T-cell (primary cell): Measurements from ENCODE around the gene PPP1R10. TPM values are rescaled to one million over a fixed set of nuclear protein-coding genes. Genes with fewer than 3 reads are reported as not detected.

ENCODE experiments used
- ATAC-seq, 4 experiments: fragments of 200-7000 bp in 3 of 4; fragments of 150-1000 bp in 1 of 4; cut with Tn5 transposase; replicated peaks in 1 of 4; 1 replicate in 3 of 4; 2 replicates in 1 of 4; pipeline ENCODE4 v1.10.0; 2021; ENCODE audit warnings: moderate library complexity in 3 of 4, mild to moderate bottlenecking in 2 of 4, moderate number of reproducible peaks in 1 of 4
- CTCF ChIA-PET, 2 donors: fragments of 300-600 bp; sonication (Branson Sonifier 250); formaldehyde crosslinking; loops; one replicate each; lab custom pipeline; 2022; ENCODE audit warnings: antibody characterized with exemption in 2 of 2; lab: Charles Lee
- POLR2A ChIA-PET, 2 donors: fragments of 300-600 bp; sonication (Branson Sonifier 250); formaldehyde crosslinking; loops; one replicate each; lab custom pipeline; 2022; ENCODE audit warnings: antibody characterized with exemption in 2 of 2; lab: Charles Lee
- DNase-seq, 35 experiments: peaks; one replicate each; pipeline versions ENCODE4 v3.0.0 to v3.0.0-alpha.2; 2013 to 2023
- H3K27ac ChIP-seq: one replicate; pipeline ENCODE4 v1.5.1; 2013; ENCODE audit warnings: low read length
- H3K27me3 ChIP-seq, 2 experiments: replicated peaks in 1 of 2; 1 replicate in 1 of 2; 2 replicates in 1 of 2; pipeline versions ENCODE4 v1.6.1 to v1.7.0; 2013; ENCODE audit warnings: low read length in 1 of 2, mixed read lengths in 1 of 2; ENCODE audit not compliant: control insufficient read depth in 2 of 2, insufficient read depth in 2 of 2; ENCODE audit errors: extremely low read depth in 1 of 2
- H3K36me3 ChIP-seq, 2 donors: 1 replicate in 1 of 2; 2 replicates in 1 of 2; pipeline versions ENCODE4 v1.6.1 to v1.7.0; 2013; ENCODE audit warnings: low read length in 1 of 2; ENCODE audit not compliant: control insufficient read depth in 2 of 2, insufficient read depth in 1 of 2; ENCODE audit errors: extremely low read depth in 1 of 2
- H3K4me1 ChIP-seq, 2 experiments: 1 replicate in 1 of 2; 2 replicates in 1 of 2; pipeline versions ENCODE4 v1.6.1 to v1.7.0; 2013; ENCODE audit warnings: low read length in 2 of 2, mixed read lengths in 1 of 2; ENCODE audit not compliant: insufficient read depth in 2 of 2, control insufficient read depth in 1 of 2; ENCODE audit errors: extremely low read depth in 1 of 2
- H3K4me3 ChIP-seq, 2 donors: 1 replicate in 1 of 2; 2 replicates in 1 of 2; pipeline versions ENCODE4 v1.5.1 to v1.7.0; 2013; ENCODE audit warnings: mild to moderate bottlenecking in 2 of 2, low read length in 1 of 2, moderate library complexity in 1 of 2; ENCODE audit not compliant: control insufficient read depth in 1 of 2; ENCODE audit errors: extremely low read depth in 1 of 2
- H3K9me3 ChIP-seq: 2 replicates; pipeline ENCODE4 v1.7.0; 2013
- H3K27ac Mint-ChIP-seq, 2 donors: one replicate each; pipeline ENCODE4 v1.8.0; 2020 to 2021; ENCODE audit warnings: mild to moderate bottlenecking in 2 of 2, mixed read lengths in 2 of 2
- H3K27me3 Mint-ChIP-seq, 2 donors: one replicate each; pipeline ENCODE4 v1.8.0; 2021 to 2022; ENCODE audit warnings: mixed read lengths in 2 of 2
- H3K36me3 Mint-ChIP-seq: one replicate; pipeline ENCODE4 v1.8.0; 2021; ENCODE audit warnings: mixed read lengths
- H3K4me1 Mint-ChIP-seq, 3 donors: one replicate each; pipeline ENCODE4 v1.8.0; 2020 to 2022; ENCODE audit warnings: mixed read lengths in 3 of 3, mild to moderate bottlenecking in 1 of 3
- H3K4me3 Mint-ChIP-seq, 3 donors: one replicate each; pipeline ENCODE4 v1.8.0; 2020 to 2022; ENCODE audit warnings: mild to moderate bottlenecking in 3 of 3, mixed read lengths in 3 of 3, moderate library complexity in 3 of 3
- H3K9me3 Mint-ChIP-seq, 3 donors: one replicate each; pipeline ENCODE4 v1.8.0; 2020 to 2022; ENCODE audit warnings: mixed read lengths in 3 of 3
- WGBS: methylation state at CpG from one replicate; pipeline ENCODE4 v1.1.5; 2013; ENCODE audit warnings: missing lambda C conversion rate; ENCODE audit not compliant: insufficient coverage; 5-methylcytosine and 5-hydroxymethylcytosine counted together
- total RNA-seq, 35 experiments: library from RNA in 6 of 35; stranded (reverse) in 6 of 35; fragments of 120-200 nt in 1 of 35; gene quantifications; one replicate each; pipeline versions ENCODE4 v1.2.1 to v1.2.4 and lab custom pipeline; 2013 to 2026

Gene PPP1R10
- total RNA-seq, 5 donors from 2014 or later (not counting 1 experiment from before 2014, with no cell fraction given): 104 to 170 (median 163) TPM

- WGBS: 85% methylated on average over 5 of the region's 8 CpGs
- peak overlapping the region in 1 of 2 donors; percentile 41 for H3K27ac Mint-ChIP-seq
- no peak overlapping the region for H3K27ac ChIP-seq
- no peaks in the 10 kb centered on the region for H3K9me3 ChIP-seq
- H3K36me3 Mint-ChIP-seq: peaks cover 49% of the 10 kb centered on the region
- no peaks in the 10 kb centered on the region for H3K27me3 Mint-ChIP-seq
- peaks cover 11 to 70% of the 10 kb centered on the region in 2 donors for H3K36me3 ChIP-seq
- ChIA-PET CTCF (interaction anchor here in 1 of 2 donors (0.6 kb wide), 1 partner anchor 46 kb away, joined by 3 read pairs; no protein-coding TSS in a partner anchor), POLR2A (interaction anchor here in 1 of 2 donors (1.0 to 1.1 kb wide), 2 partner anchors 24 to 46 kb away, joined by 4 to 11 read pairs; no protein-coding TSS in a partner anchor)
- H3K4me1 Mint-ChIP-seq: peaks cover 3 to 8% (median 8%) of the 10 kb centered on the region in 3 donors
- ATAC-seq (no peak), DNase-seq (no peak)
- H3K27me3 ChIP-seq: no peaks in the 10 kb centered on the region
- no peaks in the 10 kb centered on the region for H3K9me3 Mint-ChIP-seq
- H3K4me3 Mint-ChIP-seq: no peak overlapping the region
- H3K4me1 ChIP-seq: no peaks in the 10 kb centered on the region
- no peak overlapping the region for H3K4me3 ChIP-seq
Measured at GRCh38 chr6:30590509-30590908, 26.5 kb downstream of the PPP1R10 start.

- no peaks in the 10 kb centered on the region for H3K4me1 ChIP-seq
- WGBS: 91% methylated on average over 7 of the region's 15 CpGs
- ChIA-PET CTCF (no interaction called here), POLR2A (interaction anchor here in 1 of 2 donors (1.1 kb wide), 1 partner anchor 25 kb away, joined by 11 read pairs; no protein-coding TSS in a partner anchor)
- H3K9me3 ChIP-seq: no peaks in the 10 kb centered on the region
- no peak overlapping the region for H3K4me3 Mint-ChIP-seq
- no peaks in the 10 kb centered on the region for H3K27me3 Mint-ChIP-seq
- H3K27me3 ChIP-seq: no peaks in the 10 kb centered on the region
- no peak overlapping the region for H3K27ac ChIP-seq
- peaks cover 55% of the 10 kb centered on the region for H3K36me3 Mint-ChIP-seq
- H3K36me3 ChIP-seq: peaks cover 12 to 75% of the 10 kb centered on the region in 2 donors
- H3K9me3 Mint-ChIP-seq: no peaks in the 10 kb centered on the region
- ATAC-seq (no peak), DNase-seq (no peak)
- peak overlapping the region in 1 of 2 donors; percentile 41 for H3K27ac Mint-ChIP-seq
- H3K4me3 ChIP-seq: no peak overlapping the region
- peaks cover 3 to 8% (median 8%) of the 10 kb centered on the region in 3 donors for H3K4me1 Mint-ChIP-seq
Measured at GRCh38 chr6:30589754-30590358, 27.2 kb downstream of the PPP1R10 start.

GRCh38 chr6:30583921-30584320 is 33.1 kb downstream of the PPP1R10 start:
- Mint-ChIP-seq H3K27ac (peak overlapping the region in 1 of 2 donors; percentile 22), H3K9me3 (no peaks in the 10 kb centered on the region), H3K4me1 (no peaks in the 10 kb centered on the region), H3K36me3 (peaks cover 61% of the 10 kb centered on the region), H3K4me3 (no peak overlapping the region), H3K27me3 (no peaks in the 10 kb centered on the region)
- Histone ChIP-seq H3K9me3 (no peaks in the 10 kb centered on the region), H3K27ac (no peak overlapping the region), H3K4me1 (no peaks in the 10 kb centered on the region), H3K36me3 (peaks cover 35 to 89% of the 10 kb centered on the region in 2 donors), H3K4me3 (no peak overlapping the region), H3K27me3 (no peaks in the 10 kb centered on the region)
- DNase-seq: no peak
- CTCF ChIA-PET: interaction anchor here in 1 of 2 donors (0.6 kb wide), 1 partner anchor 12 kb away, joined by 3 read pairs; no protein-coding TSS in a partner anchor
- POLR2A ChIA-PET: no interaction called here
- no peak for ATAC-seq
- 100% methylated on average over 5 of the region's 5 CpGs for WGBS

- ChIA-PET POLR2A (interaction anchor here (1.5 kb wide), 2 partner anchors 9 to 37 kb away, joined by 3 to 17 read pairs; no protein-coding TSS in a partner anchor), CTCF (interaction anchor here in 1 of 2 donors (0.6 kb wide), 1 partner anchor 13 kb away, joined by 3 read pairs; no protein-coding TSS in a partner anchor)
- Mint-ChIP-seq H3K4me3 (no peak overlapping the region), H3K27ac (no peak overlapping the region), H3K9me3 (no peaks in the 10 kb centered on the region), H3K27me3 (no peaks in the 10 kb centered on the region), H3K36me3 (peaks cover 51% of the 10 kb centered on the region), H3K4me1 (peaks cover 28 to 40% (median 31%) of the 10 kb centered on the region in 3 donors)
- 94% methylated on average over 4 of the region's 8 CpGs for WGBS
- DNase-seq: no peak
- Histone ChIP-seq H3K27ac (no peak overlapping the region), H3K27me3 (no peaks in the 10 kb centered on the region), H3K4me3 (no peak overlapping the region), H3K4me1 (peaks cover 11 to 12% of the 10 kb centered on the region in 2 experiments), H3K36me3 (peaks cover 27 to 71% of the 10 kb centered on the region in 2 donors), H3K9me3 (no peaks in the 10 kb centered on the region)
- no peak for ATAC-seq
Measured at GRCh38 chr6:30578051-30578450, 39.0 kb downstream of the PPP1R10 start.

DNA sequence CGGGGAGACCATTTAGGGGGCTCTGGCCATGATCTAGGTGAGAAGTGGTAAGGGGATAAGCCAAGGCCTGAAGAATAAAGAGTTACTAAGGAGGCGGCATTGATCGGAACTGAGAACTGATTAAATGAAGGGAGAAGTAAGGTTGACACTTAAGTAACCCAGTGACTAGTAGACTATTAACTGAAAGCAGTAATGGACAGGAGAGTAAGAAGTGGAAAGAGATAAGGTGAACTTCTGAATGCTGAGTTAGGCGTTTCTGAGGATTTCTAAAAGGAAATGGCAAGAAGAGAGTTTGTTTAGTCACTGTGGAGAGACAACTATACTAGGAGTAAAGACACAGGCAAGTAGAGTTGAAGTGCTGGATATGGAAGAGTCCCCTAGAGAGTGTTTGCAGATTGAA is 43.9 kb downstream of the PPP1R10 start:
- Mint-ChIP-seq H3K27me3 (no peaks in the 10 kb centered on the region), H3K36me3 (peaks cover 17% of the 10 kb centered on the region), H3K4me3 (peak overlapping the region; percentile 97 to 100 (median 98)), H3K4me1 (peaks cover 65 to 79% (median 70%) of the 10 kb centered on the region in 3 donors), H3K27ac (peak overlapping the region; percentile 1 to 41), H3K9me3 (no peaks in the 10 kb centered on the region)
- peaks cover 27 to 40% of the 10 kb centered on the region in 2 experiments for H3K4me1 ChIP-seq
- H3K27me3 ChIP-seq: no peaks in the 10 kb centered on the region
- H3K36me3 ChIP-seq: peaks cover 12 to 26% of the 10 kb centered on the region in 2 donors
- ATAC-seq (no peak), DNase-seq (no peak)
- POLR2A ChIA-PET: interaction anchor here in 1 of 2 donors (1.1 kb wide), 1 partner anchor 42 kb away, joined by 5 read pairs; no protein-coding TSS in a partner anchor
- CTCF ChIA-PET: interaction anchor here in 1 of 2 donors (1.2 kb wide), 1 partner anchor 32 kb away, joined by 5 read pairs; no protein-coding TSS in a partner anchor
- no peak overlapping the region for H3K27ac ChIP-seq
- no peaks in the 10 kb centered on the region for H3K9me3 ChIP-seq
- WGBS: 50% methylated on average over 4 of the region's 4 CpGs
- no peak overlapping the region for H3K4me3 ChIP-seq

DNA sequence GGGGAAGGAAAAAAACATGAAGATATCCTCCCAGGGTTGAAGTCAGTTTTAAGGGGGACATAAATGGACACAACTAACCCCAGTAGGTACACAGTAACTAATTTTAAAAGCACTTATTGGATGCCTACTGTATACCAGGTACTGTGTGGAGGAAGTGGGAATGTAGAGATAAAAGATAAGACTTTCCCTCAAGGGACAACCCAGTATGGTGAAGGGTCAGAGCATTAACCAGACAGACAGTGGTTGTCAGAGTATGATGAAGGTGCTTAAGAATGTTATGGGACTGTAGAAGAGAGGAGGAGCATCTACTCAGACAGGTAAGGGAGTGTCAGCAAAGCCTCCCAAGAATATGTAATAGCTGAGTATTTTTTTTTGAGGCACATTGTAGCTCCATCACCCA is 44.9 kb downstream of the PPP1R10 start:
- ATAC-seq: no peak
- Mint-ChIP-seq H3K27ac (peak overlapping the region; percentile 98 to 99), H3K27me3 (no peaks in the 10 kb centered on the region), H3K4me1 (peaks cover 65 to 75% (median 71%) of the 10 kb centered on the region in 3 donors), H3K4me3 (peak overlapping the region; percentile 97 to 100 (median 98)), H3K36me3 (peaks cover 7% of the 10 kb centered on the region), H3K9me3 (no peaks in the 10 kb centered on the region)
- no peak for DNase-seq
- H3K27ac ChIP-seq: peak overlapping the region; percentile 87
- peak overlapping the region; percentile 71 to 92 for H3K4me3 ChIP-seq
- H3K9me3 ChIP-seq: no peaks in the 10 kb centered on the region
- no peaks in the 10 kb centered on the region for H3K27me3 ChIP-seq
- POLR2A ChIA-PET: interaction anchor here in 1 of 2 donors (1.0 kb wide), 1 partner anchor 42 kb away, joined by 3 read pairs; no protein-coding TSS in a partner anchor
- CTCF ChIA-PET: no interaction called here
- peaks cover 4 to 17% of the 10 kb centered on the region in 2 donors for H3K36me3 ChIP-seq
- H3K4me1 ChIP-seq: peaks cover 27 to 43% of the 10 kb centered on the region in 2 experiments
